GM19238 (cell line): ENCODE measurements around the gene CDH23.

Source experiments
- DNase-seq: peaks from one replicate; pipeline ENCODE4 v3.0.0; 2011; ENCODE audit warnings: low spot score; ENCODE audit not compliant: insufficient read length

CDH23 gene

GRCh38 chr10:71812016-71812912, 415.5 kb downstream of the CDH23 start:
- DNase-seq: peak; percentile 80

GRCh38 chr10:71812913-71813590, 416.3 kb downstream of the CDH23 start:
- DNase-seq: no peak

- DNase-seq: no peak
These were observed 418.2 kb downstream of the CDH23 start for GRCh38 chr10:71814922-71815411.

GRCh38 chr10:71815515-71816130, 418.9 kb downstream of the CDH23 start:
- no peak for DNase-seq

GRCh38 chr10:71816421-71816851, 419.7 kb downstream of the CDH23 start:
- no peak for DNase-seq

- no peak for DNase-seq
These were observed 420.4 kb downstream of the CDH23 start for GRCh38 chr10:71816936-71817618.

GRCh38 chr10:71817831-71818655, 421.3 kb downstream of the CDH23 start:
- no peak for DNase-seq

GRCh38 chr10:71818674-71819260, 422.0 kb downstream of the CDH23 start:
- no peak for DNase-seq

- DNase-seq: no peak
These were observed 422.7 kb downstream of the CDH23 start for GRCh38 chr10:71819441-71819861.

- no peak for DNase-seq
These were observed 423.3 kb downstream of the CDH23 start for GRCh38 chr10:71819985-71820384.

GRCh38 chr10:71820966-71821365, 424.2 kb downstream of the CDH23 start:
- DNase-seq: no peak

- DNase-seq: no peak
These were observed 425.4 kb downstream of the CDH23 start for GRCh38 chr10:71821909-71822763.

GRCh38 chr10:71823356-71823755, 426.6 kb downstream of the CDH23 start:
- no peak for DNase-seq

GRCh38 chr10:71824333-71824732, 427.6 kb downstream of the CDH23 start:
- DNase-seq: no peak

GRCh38 chr10:71825217-71825616, 428.5 kb downstream of the CDH23 start:
- DNase-seq: no peak

GRCh38 chr10:71827852-71828251, 431.1 kb downstream of the CDH23 start:
- DNase-seq: no peak

GRCh38 chr10:71828702-71829101, 432.0 kb downstream of the CDH23 start:
- no peak for DNase-seq

- DNase-seq: no peak
These were observed 432.5 kb downstream of the CDH23 start for GRCh38 chr10:71829171-71829570.

GRCh38 chr10:71829896-71830295, 433.2 kb downstream of the CDH23 start:
- DNase-seq: no peak
